GM23338 (cell line): ENCODE data around the gene SLC36A1. TPM values are rescaled to one million over a fixed set of nuclear protein-coding genes. Genes with fewer than 3 reads are reported as not detected.

Experiments
- ATAC-seq: fragments of 200-7000 bp; cut with Tn5 transposase; 3 replicates; pipeline ENCODE4 v1.9.1; 2020
- DNase-seq: peaks from one replicate; pipeline ENCODE4 v3.0.0-alpha.2; 2015; ENCODE audit warnings: low spot score
- H2AFZ ChIP-seq: fragments of 200-600 bp; sonication (generic); 2 replicates; pipeline ENCODE4 v1.8.0; 2016; ENCODE audit warnings: antibody characterized with exemption, mild to moderate bottlenecking, moderate library complexity
- H3F3A ChIP-seq: fragments of 200-600 bp; sonication (generic); replicated peaks from 2 replicates; pipeline ENCODE4 v1.8.0; 2017; ENCODE audit warnings: antibody characterized with exemption, mixed run types, low read depth
- H3K27ac ChIP-seq: fragments of 200-600 bp; sonication (generic); 2 replicates; pipeline ENCODE4 v1.6.1; 2016; ENCODE audit warnings: low read depth
- H3K27me3 ChIP-seq: fragments of 200-600 bp; sonication (generic); 2 replicates; pipeline ENCODE4 v1.8.0; 2016; ENCODE audit warnings: mild to moderate bottlenecking, mixed run types, moderate library complexity; ENCODE audit not compliant: insufficient read depth
- H3K36me3 ChIP-seq: fragments of 200-600 bp; sonication (generic); 2 replicates; pipeline ENCODE4 v1.8.0; 2016; ENCODE audit warnings: mild to moderate bottlenecking; ENCODE audit not compliant: insufficient read depth
- H3K4me1 ChIP-seq: fragments of 200-600 bp; sonication (generic); 2 replicates; pipeline ENCODE4 v1.8.0; 2016; ENCODE audit warnings: mild to moderate bottlenecking, moderate library complexity; ENCODE audit not compliant: insufficient read depth
- H3K4me2 ChIP-seq: fragments of 200-600 bp; sonication (generic); 2 replicates; pipeline ENCODE4 v1.7.1; 2017; ENCODE audit warnings: mixed run types
- H3K4me3 ChIP-seq: fragments of 200-600 bp; sonication (generic); 2 replicates; pipeline ENCODE4 v1.6.1; 2016; ENCODE audit warnings: mixed run types
- H3K79me2 ChIP-seq: fragments of 200-600 bp; sonication (generic); replicated peaks from 2 replicates; pipeline ENCODE4 v1.8.0; 2017; ENCODE audit warnings: mild to moderate bottlenecking; ENCODE audit not compliant: insufficient read depth
- H3K9me2 ChIP-seq: fragments of 200-600 bp; sonication (generic); 2 replicates; pipeline ENCODE4 v1.8.0; 2017; ENCODE audit not compliant: insufficient read depth
- H4K20me1 ChIP-seq: fragments of 200-600 bp; sonication (generic); replicated peaks from 2 replicates; pipeline ENCODE4 v1.8.0; 2017; ENCODE audit warnings: mild to moderate bottlenecking; ENCODE audit not compliant: insufficient read depth
- H3K27ac Mint-ChIP-seq: 2 replicates; pipeline ENCODE4 v1.8.0; 2020; ENCODE audit warnings: inconsistent platforms, mild to moderate bottlenecking, moderate library complexity, mixed read lengths
- H3K27me3 Mint-ChIP-seq: 3 replicates; pipeline ENCODE4 v1.8.0; 2022; ENCODE audit warnings: low read depth, mild to moderate bottlenecking, moderate library complexity, mixed read lengths, inconsistent platforms; ENCODE audit not compliant: insufficient read depth, poor library complexity
- H3K36me3 Mint-ChIP-seq: 3 replicates; pipeline ENCODE4 v1.8.0; 2021; ENCODE audit warnings: low read depth, mild to moderate bottlenecking, inconsistent platforms, moderate library complexity, mixed read lengths
- H3K4me1 Mint-ChIP-seq: 3 replicates; pipeline ENCODE4 v1.8.0; 2020; ENCODE audit warnings: mild to moderate bottlenecking, inconsistent platforms, mixed read lengths
- H3K4me3 Mint-ChIP-seq: 3 replicates; pipeline ENCODE4 v1.8.0; 2021; ENCODE audit warnings: moderate library complexity, mild to moderate bottlenecking, inconsistent platforms, mixed read lengths
- H3K9me3 Mint-ChIP-seq: 3 replicates; pipeline ENCODE4 v1.8.0; 2020; ENCODE audit warnings: moderate library complexity, mild to moderate bottlenecking, inconsistent platforms, mixed read lengths
- CREB1 ChIP-seq: fragments of 250-450 bp; sonication (Bioruptor Pico); IDR thresholded peaks from 2 replicates; pipeline ENCODE4 v1.5.0; 2020; ENCODE audit warnings: low read depth, mild to moderate bottlenecking, moderate library complexity
- CTCF ChIP-seq, 2 experiments: fragments of 200-600 bp in 1 of 2; sonication (generic) in 1 of 2; conservative IDR thresholded peaks; 2 replicates each; pipeline versions ENCODE4 v1.5.1 to v1.6.1; 2016 to 2017; ENCODE audit warnings: antibody characterized with exemption in 2 of 2, low read depth in 2 of 2, mild to moderate bottlenecking in 2 of 2, moderate library complexity in 1 of 2
- ETS1 ChIP-seq: IDR thresholded peaks from 2 replicates; pipeline ENCODE4 v1.6.1; 2016; ENCODE audit warnings: antibody characterized with exemption
- JUNB ChIP-seq: IDR thresholded peaks from one replicate; pipeline ENCODE4 v1.6.1; 2016; ENCODE audit warnings: antibody characterized with exemption; ENCODE audit not compliant: unreplicated experiment
- NANOG ChIP-seq: IDR thresholded peaks from 2 replicates; pipeline ENCODE4 v1.6.1; 2016; ENCODE audit warnings: antibody characterized with exemption, borderline replicate concordance
- POLR2AphosphoS5 ChIP-seq: IDR thresholded peaks from 2 replicates; pipeline ENCODE4 v1.6.1; 2016; ENCODE audit warnings: antibody characterized with exemption, low read depth
- ZNF114 ChIP-seq: fragments of 250-450 bp; sonication (Bioruptor Pico); IDR thresholded peaks from 2 replicates; pipeline ENCODE4 v1.5.0; 2020; ENCODE audit warnings: mild to moderate bottlenecking, moderate library complexity
- ZNF331 ChIP-seq: fragments of 250-450 bp; sonication (Bioruptor Pico); IDR thresholded peaks from 2 replicates; pipeline ENCODE4 v1.5.0; 2020; ENCODE audit warnings: low read depth, mild to moderate bottlenecking, moderate library complexity
- ZNF462 ChIP-seq: fragments of 250-450 bp; sonication (Bioruptor Pico); IDR thresholded peaks from 2 replicates; pipeline ENCODE4 v1.5.0; 2020; ENCODE audit warnings: mild to moderate bottlenecking, moderate library complexity
- polyA plus RNA-seq: library from polyadenylated mRNA; unstranded; fragments of >200 nt; fragmentation: Nextera tagmentation; extraction: Ambion mirVana; gene quantifications from 2 replicates; pipeline ENCODE4 v1.2.1, GENCODE V29; 2016
- total RNA-seq: library from RNA; depleted of rRNA; stranded (reverse); fragments of >200 nt; shearing (Covaris generic); gene quantifications from 2 replicates; pipeline ENCODE4 v1.2.3, GENCODE V29; 2014

The SLC36A1 gene
- total and polyA plus RNA-seq, 2 experiments from 2014 or later, result 5.2 to 10.4 TPM

- Mint-ChIP-seq H3K27ac (no peak overlapping the region), H3K9me3 (no peaks in the 10 kb centered on the region), H3K36me3 (0 out of 3 replicates have a peak, but pooled peaks cover 4% of the 10 kb centered on the region), H3K4me3 (no peak overlapping the region), H3K27me3 (peaks cover 1% of the 10 kb centered on the region), H3K4me1 (no peaks in the 10 kb centered on the region)
- H3K27ac ChIP-seq, result no peak overlapping the region
- ATAC-seq (peak; percentile 94), DNase-seq (peak; percentile 79)
- no peaks in the 10 kb centered on the region for H3K79me2 ChIP-seq
- TF ChIP-seq ZNF331, result no peak
- TF ChIP-seq CREB1, result no peak
- TF ChIP-seq CTCF (conservative IDR thresholded peaks at IDR 0.05; ENCODE audit: low read depth in 2 of 2), result peak; percentile 93 to 95
- H3K4me3 ChIP-seq, result no peak overlapping the region
- no peak overlapping the region for H2AFZ ChIP-seq
- H3K9me2 ChIP-seq, result no peaks in the 10 kb centered on the region
- H3F3A ChIP-seq, result no peaks in the 10 kb centered on the region
- no peaks in the 10 kb centered on the region for H4K20me1 ChIP-seq
- H3K36me3 ChIP-seq, result no peaks in the 10 kb centered on the region
- H3K27me3 ChIP-seq, result no peaks in the 10 kb centered on the region
- no peak overlapping the region for H3K4me2 ChIP-seq
- no peaks in the 10 kb centered on the region for H3K4me1 ChIP-seq
Measured at GRCh38 chr5:151463137-151464029, 16.0 kb downstream of the SLC36A1 start.

- no peak overlapping the region for H3K4me3 ChIP-seq
- H3K4me2 ChIP-seq, result no peak overlapping the region
- no peak overlapping the region for H2AFZ ChIP-seq
- H3K36me3 ChIP-seq, result no peaks in the 10 kb centered on the region
- Mint-ChIP-seq H3K27me3 (peaks cover 1% of the 10 kb centered on the region), H3K9me3 (no peaks in the 10 kb centered on the region), H3K36me3 (0 out of 3 replicates have a peak, but pooled peaks cover 4% of the 10 kb centered on the region), H3K4me1 (no peaks in the 10 kb centered on the region), H3K4me3 (no peak overlapping the region), H3K27ac (no peak overlapping the region)
- H4K20me1 ChIP-seq, result no peaks in the 10 kb centered on the region
- DNase-seq (no peak), ATAC-seq (no peak)
- H3K27ac ChIP-seq, result no peak overlapping the region
- H3K79me2 ChIP-seq, result no peaks in the 10 kb centered on the region
- no peaks in the 10 kb centered on the region for H3F3A ChIP-seq
- no peaks in the 10 kb centered on the region for H3K9me2 ChIP-seq
- no peaks in the 10 kb centered on the region for H3K27me3 ChIP-seq
- H3K4me1 ChIP-seq, result no peaks in the 10 kb centered on the region
- TF ChIP-seq POLR2AphosphoS5 (no peak), NANOG (no peak), ZNF114 (CRISPR knock-in tag) (no peak), JUNB (no peak), CTCF (conservative IDR thresholded peaks at IDR 0.05; ENCODE audit: low read depth in 2 of 2) (no peak), ETS1 (no peak), ZNF462 (CRISPR knock-in tag) (no peak)
Measured at GRCh38 chr5:151464101-151464500, 16.7 kb downstream of the SLC36A1 start.
